Measurements from ENCODE around the gene PARP4. TPM values are rescaled to one million over a fixed set of nuclear protein-coding genes. Genes with fewer than 3 reads are reported as not detected.

PARP4 gene
- total and polyA plus RNA-seq, 2 donors (not counting 1 experiment from before 2014, with no cell fraction given): 41.2 to 41.8 TPM

DNA sequence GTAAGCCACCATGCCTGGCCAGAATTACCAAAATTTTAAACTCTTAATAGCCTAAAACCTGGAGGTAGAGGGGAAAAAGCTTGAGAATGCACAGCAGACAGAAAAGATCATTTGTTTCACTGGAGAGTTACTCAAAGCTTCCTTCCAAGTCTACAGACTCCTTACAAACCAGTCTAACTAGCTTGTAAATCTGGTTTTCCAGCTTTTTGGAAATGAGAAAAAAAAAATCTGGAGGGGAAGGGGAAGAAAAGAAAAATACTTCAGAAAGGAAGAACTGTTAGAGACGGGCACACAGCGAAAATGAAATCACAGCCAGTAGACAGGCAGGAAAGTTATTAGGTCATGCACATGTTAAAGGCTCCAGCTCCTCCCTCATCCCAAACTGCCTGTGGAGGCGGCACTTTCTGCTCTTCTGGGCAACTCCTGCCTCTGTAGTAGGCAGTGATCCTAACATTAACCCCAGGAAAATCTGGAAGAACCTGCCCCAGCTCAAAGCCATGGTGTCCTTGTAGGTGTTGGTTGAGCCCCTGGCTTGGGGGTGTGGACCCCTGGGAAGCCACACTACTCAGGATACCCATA is 17.3 kb downstream of the PARP4 start:
- Histone ChIP-seq H2AFZ (ENCODE audit: low read length) (no peak overlapping the region), H3K9ac (ENCODE audit: insufficient read depth, low read length) (no peak overlapping the region), H3K36me3 (ENCODE audit: control insufficient read depth, insufficient read depth, low read length) (peaks cover 11% of the 10 kb centered on the region), H3K4me1 (ENCODE audit: control insufficient read depth, extremely low read depth, insufficient read depth, low read length) (no peaks in the 10 kb centered on the region), H4K20me1 (ENCODE audit: control insufficient read depth, extremely low read depth, insufficient read depth, low read length) (no peaks in the 10 kb centered on the region), H3K4me3 (replicated peaks in 1 of 4; ENCODE audit: control extremely low read depth in 1 of 4, insufficient read depth in 1 of 4, low read depth in 3 of 4, low read length in 4 of 4) (no peak overlapping the region), H3K27me3 (ENCODE audit: control insufficient read depth, insufficient read depth, low read length) (no peaks in the 10 kb centered on the region), H3K4me2 (ENCODE audit: extremely low read depth, insufficient read depth, low read length) (no peak overlapping the region), H3K79me2 (ENCODE audit: control insufficient read depth, insufficient read depth, low read length) (no peaks in the 10 kb centered on the region), H3K27ac (ENCODE audit: insufficient read depth, low read length) (no peak overlapping the region), H3K9me3 (ENCODE audit: control insufficient read depth, insufficient read depth, low read depth, low read length) (no peaks in the 10 kb centered on the region)
- TF ChIP-seq, protein P1, sequence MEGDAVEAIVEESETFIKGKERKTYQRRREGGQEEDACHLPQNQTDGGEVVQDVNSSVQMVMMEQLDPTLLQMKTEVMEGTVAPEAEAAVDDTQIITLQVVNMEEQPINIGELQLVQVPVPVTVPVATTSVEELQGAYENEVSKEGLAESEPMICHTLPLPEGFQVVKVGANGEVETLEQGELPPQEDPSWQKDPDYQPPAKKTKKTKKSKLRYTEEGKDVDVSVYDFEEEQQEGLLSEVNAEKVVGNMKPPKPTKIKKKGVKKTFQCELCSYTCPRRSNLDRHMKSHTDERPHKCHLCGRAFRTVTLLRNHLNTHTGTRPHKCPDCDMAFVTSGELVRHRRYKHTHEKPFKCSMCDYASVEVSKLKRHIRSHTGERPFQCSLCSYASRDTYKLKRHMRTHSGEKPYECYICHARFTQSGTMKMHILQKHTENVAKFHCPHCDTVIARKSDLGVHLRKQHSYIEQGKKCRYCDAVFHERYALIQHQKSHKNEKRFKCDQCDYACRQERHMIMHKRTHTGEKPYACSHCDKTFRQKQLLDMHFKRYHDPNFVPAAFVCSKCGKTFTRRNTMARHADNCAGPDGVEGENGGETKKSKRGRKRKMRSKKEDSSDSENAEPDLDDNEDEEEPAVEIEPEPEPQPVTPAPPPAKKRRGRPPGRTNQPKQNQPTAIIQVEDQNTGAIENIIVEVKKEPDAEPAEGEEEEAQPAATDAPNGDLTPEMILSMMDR (conservative IDR thresholded peaks at IDR 0.05 in 1 of 2, IDR thresholded peaks at IDR 0.05 in 1 of 2; ENCODE audit: low read depth in 1 of 2, low read length in 2 of 2): no peak
- no peak for TF ChIP-seq EZH2 (IDR thresholded peaks at IDR 0.05; ENCODE audit: low read length, missing control alignments)
- DNase-seq (ENCODE audit: low read depth in 2 of 2): no peak

- Histone ChIP-seq H2AFZ (ENCODE audit: low read length) (no peak overlapping the region), H3K4me1 (ENCODE audit: control insufficient read depth, extremely low read depth, insufficient read depth, low read length) (no peaks in the 10 kb centered on the region), H3K4me3 (replicated peaks in 1 of 4; ENCODE audit: control extremely low read depth in 1 of 4, insufficient read depth in 1 of 4, low read depth in 3 of 4, low read length in 4 of 4) (no peak overlapping the region), H3K36me3 (ENCODE audit: control insufficient read depth, insufficient read depth, low read length) (peaks cover 14% of the 10 kb centered on the region), H3K4me2 (ENCODE audit: extremely low read depth, insufficient read depth, low read length) (no peak overlapping the region), H3K27ac (ENCODE audit: insufficient read depth, low read length) (no peak overlapping the region), H4K20me1 (ENCODE audit: control insufficient read depth, extremely low read depth, insufficient read depth, low read length) (no peaks in the 10 kb centered on the region), H3K27me3 (ENCODE audit: control insufficient read depth, insufficient read depth, low read length) (no peaks in the 10 kb centered on the region), H3K79me2 (ENCODE audit: control insufficient read depth, insufficient read depth, low read length) (no peaks in the 10 kb centered on the region), H3K9ac (ENCODE audit: insufficient read depth, low read length) (no peak overlapping the region), H3K9me3 (ENCODE audit: control insufficient read depth, insufficient read depth, low read depth, low read length) (no peaks in the 10 kb centered on the region)
- DNase-seq (ENCODE audit: low read depth in 2 of 2): peak in 1 of 2 donors; percentile 37
- TF ChIP-seq EZH2 (IDR thresholded peaks at IDR 0.05; ENCODE audit: low read length, missing control alignments): no peak
- TF ChIP-seq, protein P1 (conservative IDR thresholded peaks at IDR 0.05 in 1 of 2, IDR thresholded peaks at IDR 0.05 in 1 of 2; ENCODE audit: low read depth in 1 of 2, low read length in 2 of 2): no peak
Measured at GRCh38 chr13:24493356-24493755, 19.2 kb downstream of the PARP4 start.

DNA sequence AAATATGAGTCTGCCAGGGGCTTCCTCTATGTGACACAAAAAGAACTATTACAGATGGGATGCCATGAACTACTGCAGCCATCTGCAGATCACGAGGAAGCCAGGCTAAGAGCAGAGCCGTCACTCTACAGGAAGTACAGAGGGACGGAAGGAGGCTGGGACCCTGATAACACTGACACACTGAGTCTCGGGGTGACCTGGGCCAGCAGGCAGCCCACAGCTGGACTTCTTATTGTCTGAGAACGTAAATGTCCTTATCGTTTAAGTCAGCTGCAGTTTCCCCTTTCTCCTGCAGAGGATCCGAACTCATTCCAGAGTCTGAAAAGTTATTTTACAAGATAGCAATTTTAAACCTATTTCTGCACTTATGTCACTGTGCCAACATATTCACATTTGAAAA is 20.7 kb downstream of the PARP4 start:
- Histone ChIP-seq H3K36me3 (ENCODE audit: control insufficient read depth, insufficient read depth, low read length) (peaks cover 12% of the 10 kb centered on the region), H3K4me3 (replicated peaks in 1 of 4; ENCODE audit: control extremely low read depth in 1 of 4, insufficient read depth in 1 of 4, low read depth in 3 of 4, low read length in 4 of 4) (no peak overlapping the region), H3K79me2 (ENCODE audit: control insufficient read depth, insufficient read depth, low read length) (no peaks in the 10 kb centered on the region), H3K4me2 (ENCODE audit: extremely low read depth, insufficient read depth, low read length) (no peak overlapping the region), H3K27me3 (ENCODE audit: control insufficient read depth, insufficient read depth, low read length) (no peaks in the 10 kb centered on the region), H4K20me1 (ENCODE audit: control insufficient read depth, extremely low read depth, insufficient read depth, low read length) (no peaks in the 10 kb centered on the region), H3K4me1 (ENCODE audit: control insufficient read depth, extremely low read depth, insufficient read depth, low read length) (no peaks in the 10 kb centered on the region), H3K9ac (ENCODE audit: insufficient read depth, low read length) (no peak overlapping the region), H3K9me3 (ENCODE audit: control insufficient read depth, insufficient read depth, low read depth, low read length) (no peaks in the 10 kb centered on the region), H2AFZ (ENCODE audit: low read length) (no peak overlapping the region), H3K27ac (ENCODE audit: insufficient read depth, low read length) (no peak overlapping the region)
- no peak for DNase-seq (ENCODE audit: low read depth in 2 of 2)
- TF ChIP-seq, protein P1 (conservative IDR thresholded peaks at IDR 0.05 in 1 of 2, IDR thresholded peaks at IDR 0.05 in 1 of 2; ENCODE audit: low read depth in 1 of 2, low read length in 2 of 2): peak in 1 of 2 donors; percentile 11
- no peak for TF ChIP-seq EZH2 (IDR thresholded peaks at IDR 0.05; ENCODE audit: low read length, missing control alignments)

Measured in fibroblast of lung (primary cell).